HepG2 (cell line): Measurements from ENCODE around the gene SLC2A5. TPM values are rescaled to one million over a fixed set of nuclear protein-coding genes. Genes with fewer than 3 reads are reported as not detected.
A peak's percentile ranks its signal among the peaks of the same experiment; 100 is the strongest.

ENCODE experiments used
- ATAC-seq: fragments of 200-7000 bp; cut with Tn5 transposase; 3 replicates; pipeline ENCODE4 v1.9.1; 2020; ENCODE audit warnings: mild to moderate bottlenecking, moderate library complexity
- BruUV-seq: library from RNA; stranded (reverse); fragments of 400-500 nt; replicated peaks from 2 replicates; lab custom pipeline; 2021; lab: Mats Ljungman, UMichigan
- CTCF ChIA-PET: fragments of 300-600 bp; formaldehyde crosslinking; extraction: SDS; loops from one replicate; lab custom pipeline; 2021; ENCODE audit warnings: low total read pairs, inconsistent platforms, low intra/inter-chr PET ratio; lab: Yijun Ruan, JAX
- POLR2A ChIA-PET: fragments of 350-600 bp; sonication (Branson Sonifier 250); formaldehyde crosslinking; loops from one replicate; lab custom pipeline; 2020; ENCODE audit warnings: antibody characterized with exemption, inconsistent platforms; lab: Yijun Ruan, JAX
- DNase-seq: peaks from one replicate; pipeline ENCODE4 v3.0.0-alpha.2; 2015; ENCODE audit warnings: low spot score
- FAIRE-seq: peaks from 3 replicates; lab custom pipeline; 2011; peaks lifted over from hg19 to GRCh38; lab: Jason Lieb, UNC
- H2AFZ ChIP-seq: one replicate; pipeline ENCODE4 v1.6.1; 2011; ENCODE audit warnings: low read length, inconsistent platforms
- H3K27ac ChIP-seq: fragments of 300-600 bp; 3 replicates; pipeline ENCODE4 v1.8.0; 2011; ENCODE audit warnings: mixed run types, mild to moderate bottlenecking, mixed read lengths, low read length, inconsistent platforms; ENCODE audit not compliant: insufficient read depth; ENCODE audit errors: extremely low read length
- H3K27me3 ChIP-seq, 2 experiments: fragments of 200-600 bp in 1 of 2; 2 replicates in 1 of 2; 3 replicates in 1 of 2; pipeline versions ENCODE4 v1.6.0 to v1.8.0; 2011; ENCODE audit warnings: low read length in 2 of 2, mild to moderate bottlenecking in 2 of 2, moderate library complexity in 2 of 2, inconsistent platforms in 1 of 2; ENCODE audit not compliant: insufficient read depth in 2 of 2, control insufficient read depth in 1 of 2
- H3K36me3 ChIP-seq, 2 experiments: fragments of 200-600 bp in 1 of 2; replicated peaks in 1 of 2; 2 replicates in 1 of 2; 3 replicates in 1 of 2; pipeline versions ENCODE4 v1.5.1 to v1.8.0; 2011; ENCODE audit warnings: low read length in 2 of 2, inconsistent platforms in 1 of 2; ENCODE audit not compliant: insufficient read depth in 2 of 2, control insufficient read depth in 1 of 2
- H3K4me1 ChIP-seq: 2 replicates; pipeline ENCODE4 v1.5.1; 2012; ENCODE audit warnings: low read length, inconsistent platforms; ENCODE audit not compliant: insufficient read depth
- H3K4me2 ChIP-seq: 2 replicates; pipeline ENCODE4 v1.6.0; 2011; ENCODE audit warnings: low read depth, low read length, inconsistent platforms
- H3K4me3 ChIP-seq, 3 experiments: fragments of 200-600 bp in 1 of 3; sonication (generic), shearing (Covaris generic) in 1 of 3; replicated peaks in 1 of 3; 2 replicates each; pipeline ENCODE4 v1.5.1; 2011 to 2016; ENCODE audit warnings: low read length in 3 of 3, inconsistent platforms in 2 of 3, low read depth in 2 of 3, mild to moderate bottlenecking in 2 of 3, control low read depth in 1 of 3, mixed read lengths in 1 of 3; ENCODE audit not compliant: insufficient read depth in 1 of 3
- H3K79me2 ChIP-seq: one replicate; pipeline ENCODE4 v1.6.1; 2011; ENCODE audit warnings: low read length, inconsistent platforms; ENCODE audit not compliant: insufficient read depth
- H3K9ac ChIP-seq: 2 replicates; pipeline ENCODE4 v1.6.0; 2011; ENCODE audit warnings: mild to moderate bottlenecking, low read depth, low read length, inconsistent platforms; ENCODE audit not compliant: insufficient read depth
- H3K9me3 ChIP-seq: 2 replicates; pipeline ENCODE4 v1.5.1; 2012; ENCODE audit warnings: mild to moderate bottlenecking, low read length
- H4K20me1 ChIP-seq: 2 replicates; pipeline ENCODE4 v1.6.0; 2011; ENCODE audit warnings: inconsistent platforms, mild to moderate bottlenecking, low read length, moderate library complexity; ENCODE audit not compliant: insufficient read depth
- CBX5 ChIP-seq: sonication (generic); formaldehyde crosslinking; IDR thresholded peaks from 2 replicates; pipeline ENCODE4 v1.4.0; 2020; ENCODE audit warnings: missing genetic modification reagents, borderline replicate concordance
- CREB1 ChIP-seq, 2 experiments: fragments of 450-650 bp in 1 of 2; IDR thresholded peaks; 2 replicates each; pipeline ENCODE4 v1.6.1; 2016 to 2017; ENCODE audit warnings: control low read depth in 1 of 2, mild to moderate bottlenecking in 1 of 2, missing compliant biosample characterization in 1 of 2, missing genetic modification characterization in 1 of 2
- GATAD1 ChIP-seq: IDR thresholded peaks from 2 replicates; pipeline ENCODE4 v1.6.1; 2016; ENCODE audit warnings: missing genetic modification reagents, missing compliant biosample characterization
- HMG20B ChIP-seq: conservative IDR thresholded peaks from 2 replicates; pipeline ENCODE4 v1.6.1; 2016; ENCODE audit warnings: missing genetic modification reagents, missing compliant biosample characterization
- KLF6 ChIP-seq: IDR thresholded peaks from 2 replicates; pipeline ENCODE4 v1.8.0; 2016; ENCODE audit warnings: missing biosample characterization, missing genetic modification reagents
- ZNF263 ChIP-seq: sonication (generic); formaldehyde crosslinking; IDR thresholded peaks from 2 replicates; pipeline ENCODE4 v1.4.0; 2020; ENCODE audit warnings: missing genetic modification reagents
- ZNF569 ChIP-seq: sonication (generic); formaldehyde crosslinking; IDR thresholded peaks from 2 replicates; pipeline ENCODE4 v1.5.0; 2020; ENCODE audit warnings: mild to moderate bottlenecking, missing genetic modification reagents, moderate library complexity, borderline replicate concordance
- ZNF747 ChIP-seq: sonication (generic); formaldehyde crosslinking; IDR thresholded peaks from 2 replicates; pipeline ENCODE4 v1.8.1; 2023; ENCODE audit warnings: missing genetic modification reagents, mild to moderate bottlenecking, borderline replicate concordance
- ZNF775 ChIP-seq: sonication (generic); formaldehyde crosslinking; IDR thresholded peaks from 2 replicates; pipeline ENCODE4 v1.4.0; 2020; ENCODE audit warnings: missing genetic modification reagents, mild to moderate bottlenecking, moderate library complexity, borderline replicate concordance
- WGBS: methylation state at CpG from one replicate; pipeline ENCODE4 v1.1.6; 2017; ENCODE audit warnings: low lambda C conversion rate; 5-methylcytosine and 5-hydroxymethylcytosine counted together
- in situ Hi-C: cut with HindIII; loops from 2 replicates; pipeline ENCODE4 v1.10.0; 2017; ENCODE audit warnings: low pct_unique_long_range_greater_than_20kb; ENCODE audit not compliant: extremely low pct_ligation_motif_present
- intact Hi-C: fragments of 100-400 bp; cut with micrococcal nuclease; formaldehyde crosslinking; loops from one replicate; pipeline ENCODE4 v1.10.0; 2022; ENCODE audit not compliant: unreplicated experiment
- polyA plus RNA-seq, 8 experiments: library from polyadenylated mRNA; depleted of rRNA in 3 of 8; stranded (reverse) in 7 of 8; unstranded in 1 of 8; fragments of >200 nt; fragmentation: Illumina TruSeq in 4 of 8; extraction: Trizol in 4 of 8; gene quantifications; 2 replicates each; pipeline versions ENCODE4 v1.2.1 to v1.2.3, GENCODE V29; 2011 to 2016; ENCODE audit warnings: low read depth in 4 of 8, missing spikeins in 1 of 8, mixed read lengths in 1 of 8; ENCODE audit not compliant: insufficient read depth in 1 of 8
- total RNA-seq, 5 experiments: library from RNA; depleted of rRNA; stranded (reverse); fragments of >200 nt; fragmentation: Illumina TruSeq; extraction: Trizol; gene quantifications; 2 replicates each; pipeline ENCODE4 v1.2.3, GENCODE V29; 2016; ENCODE audit warnings: low read depth in 1 of 5
- TF ChIP-seq, protein P1 (sequence below): sonication (generic); formaldehyde crosslinking; IDR thresholded peaks from 2 replicates; pipeline ENCODE4 v1.4.0; 2020; ENCODE audit warnings: missing genetic modification reagents, borderline replicate concordance
- TF ChIP-seq, protein P2 (sequence below): sonication (generic); formaldehyde crosslinking; IDR thresholded peaks from 2 replicates; pipeline ENCODE4 v1.9.0; 2021; ENCODE audit warnings: missing genetic modification reagents, borderline replicate concordance

The SLC2A5 gene
- total and polyA plus RNA-seq, 2 of the 13 experiments (the other 11 are each of a cell fraction or from before 2014, with no cell fraction given), result 0.04 to 0.54 TPM

DNA sequence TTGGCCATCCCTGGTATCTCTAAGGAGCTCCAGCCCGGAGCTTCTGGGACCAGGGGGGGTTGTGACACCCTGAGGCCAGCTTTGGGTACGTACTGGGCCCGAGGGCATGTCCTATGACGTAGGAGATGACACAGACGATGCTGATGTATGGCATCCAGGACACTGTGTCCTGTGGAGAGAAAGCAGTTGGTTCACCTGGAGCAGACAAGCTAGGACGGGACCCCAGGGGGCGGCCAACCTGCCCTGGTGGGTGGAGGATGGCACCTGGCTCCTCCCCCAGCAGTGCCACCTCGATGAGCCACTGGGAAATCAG lies 31.1 kb downstream of the SLC2A5 start:
- no peak overlapping the region for H2AFZ ChIP-seq
- no peak overlapping the region for H3K9ac ChIP-seq
- ChIA-PET POLR2A (no interaction called here), CTCF (no interaction called here)
- H4K20me1 ChIP-seq, result no peaks in the 10 kb centered on the region
- no peaks in the 10 kb centered on the region for H3K4me1 ChIP-seq
- DNase-seq, result no peak
- no peak for FAIRE-seq
- no TSS peak for BruUV-seq
- H3K36me3 ChIP-seq, result no peaks in the 10 kb centered on the region
- intact Hi-C loops (no loop called here), in situ Hi-C loops (no loop called here)
- H3K79me2 ChIP-seq, result no peaks in the 10 kb centered on the region
- 0% methylated on average over 1 of the region's 8 CpGs for WGBS
- no peak overlapping the region for H3K4me2 ChIP-seq
- no peak overlapping the region for H3K27ac ChIP-seq
- peaks cover 1 to 17% of the 10 kb centered on the region in 2 experiments; a peak in 4 of 5 replicates for H3K27me3 ChIP-seq
- no peak overlapping the region for H3K4me3 ChIP-seq
- no peak for ATAC-seq
- H3K9me3 ChIP-seq, result no peaks in the 10 kb centered on the region
- TF ChIP-seq KLF6, result no peak
- TF ChIP-seq CREB1 (IDR thresholded peaks at IDR 0.05), result peak; percentile 61
- TF ChIP-seq CREB1 (CRISPR knock-in tag; IDR thresholded peaks at IDR 0.05), result no peak

DNA sequence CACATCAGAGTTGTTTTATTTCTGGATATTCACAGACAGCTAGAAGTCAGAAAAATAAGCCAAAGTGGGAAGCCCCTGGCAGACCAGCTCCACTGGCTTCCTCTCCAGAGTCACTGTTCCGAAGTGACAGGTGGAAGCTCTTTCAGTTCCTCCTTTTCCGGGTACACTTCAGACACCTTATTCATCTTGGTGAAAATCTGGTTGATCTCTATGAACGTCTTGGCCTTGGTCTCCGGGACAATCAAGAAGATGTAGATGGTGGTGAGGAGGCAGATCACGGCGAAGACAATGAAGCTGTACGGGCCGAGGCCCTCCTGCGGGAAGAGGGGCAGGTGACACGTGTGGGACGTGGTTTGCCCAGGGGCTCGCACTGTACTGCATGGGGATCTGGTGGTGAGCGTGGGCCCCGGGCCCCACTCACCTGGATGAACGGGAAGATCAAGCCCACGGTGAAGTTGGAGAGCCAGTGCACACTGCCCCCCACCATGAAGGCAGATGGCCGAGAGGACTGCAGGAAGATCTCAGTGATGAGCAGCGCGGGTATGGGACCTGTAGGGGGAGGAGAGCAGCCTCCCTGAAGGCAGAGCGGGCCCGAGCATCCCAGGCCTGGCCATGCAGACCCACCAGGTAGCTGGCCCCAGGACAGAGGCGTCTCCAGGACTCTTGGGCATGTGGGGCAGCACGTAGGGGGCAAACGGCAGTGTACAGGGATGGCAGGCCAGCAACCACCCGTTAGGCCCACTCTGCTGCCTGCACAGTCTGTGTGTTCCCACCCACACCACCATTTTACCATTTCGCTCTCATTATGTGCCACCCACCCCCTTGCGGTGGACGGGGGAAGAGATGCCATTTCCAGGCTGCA lies 31.7 kb downstream of the SLC2A5 start:
- Histone ChIP-seq H3K9ac (no peak overlapping the region), H3K4me1 (no peaks in the 10 kb centered on the region), H3K4me2 (no peak overlapping the region), H3K79me2 (no peaks in the 10 kb centered on the region), H2AFZ (no peak overlapping the region), H4K20me1 (no peaks in the 10 kb centered on the region), H3K27me3 (peaks cover 1 to 17% of the 10 kb centered on the region in 2 experiments; a peak in 4 of 5 replicates), H3K9me3 (no peaks in the 10 kb centered on the region), H3K36me3 (no peaks in the 10 kb centered on the region), H3K4me3 (no peak overlapping the region), H3K27ac (no peak overlapping the region)
- FAIRE-seq (no peak), ATAC-seq (peak; percentile 26; the same call in 2 of the 3 replicates), DNase-seq (no peak)
- POLR2A ChIA-PET, result no interaction called here
- WGBS, result 53% methylated on average over 16 of the region's 28 CpGs
- TF ChIP-seq ZNF747 (CRISPR knock-in tag) (no peak), CBX5 (CRISPR knock-in tag) (no peak), ZNF263 (no peak), ZNF569 (CRISPR knock-in tag) (no peak), GATAD1 (CRISPR knock-in tag) (no peak), HMG20B (CRISPR knock-in tag) (no peak), ZNF775 (CRISPR knock-in tag) (no peak)
- TF ChIP-seq, protein P1, sequence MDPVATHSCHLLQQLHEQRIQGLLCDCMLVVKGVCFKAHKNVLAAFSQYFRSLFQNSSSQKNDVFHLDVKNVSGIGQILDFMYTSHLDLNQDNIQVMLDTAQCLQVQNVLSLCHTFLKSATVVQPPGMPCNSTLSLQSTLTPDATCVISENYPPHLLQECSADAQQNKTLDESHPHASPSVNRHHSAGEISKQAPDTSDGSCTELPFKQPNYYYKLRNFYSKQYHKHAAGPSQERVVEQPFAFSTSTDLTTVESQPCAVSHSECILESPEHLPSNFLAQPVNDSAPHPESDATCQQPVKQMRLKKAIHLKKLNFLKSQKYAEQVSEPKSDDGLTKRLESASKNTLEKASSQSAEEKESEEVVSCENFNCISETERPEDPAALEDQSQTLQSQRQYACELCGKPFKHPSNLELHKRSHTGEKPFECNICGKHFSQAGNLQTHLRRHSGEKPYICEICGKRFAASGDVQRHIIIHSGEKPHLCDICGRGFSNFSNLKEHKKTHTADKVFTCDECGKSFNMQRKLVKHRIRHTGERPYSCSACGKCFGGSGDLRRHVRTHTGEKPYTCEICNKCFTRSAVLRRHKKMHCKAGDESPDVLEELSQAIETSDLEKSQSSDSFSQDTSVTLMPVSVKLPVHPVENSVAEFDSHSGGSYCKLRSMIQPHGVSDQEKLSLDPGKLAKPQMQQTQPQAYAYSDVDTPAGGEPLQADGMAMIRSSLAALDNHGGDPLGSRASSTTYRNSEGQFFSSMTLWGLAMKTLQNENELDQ (CRISPR knock-in tag), result no peak
- TF ChIP-seq, protein P2, sequence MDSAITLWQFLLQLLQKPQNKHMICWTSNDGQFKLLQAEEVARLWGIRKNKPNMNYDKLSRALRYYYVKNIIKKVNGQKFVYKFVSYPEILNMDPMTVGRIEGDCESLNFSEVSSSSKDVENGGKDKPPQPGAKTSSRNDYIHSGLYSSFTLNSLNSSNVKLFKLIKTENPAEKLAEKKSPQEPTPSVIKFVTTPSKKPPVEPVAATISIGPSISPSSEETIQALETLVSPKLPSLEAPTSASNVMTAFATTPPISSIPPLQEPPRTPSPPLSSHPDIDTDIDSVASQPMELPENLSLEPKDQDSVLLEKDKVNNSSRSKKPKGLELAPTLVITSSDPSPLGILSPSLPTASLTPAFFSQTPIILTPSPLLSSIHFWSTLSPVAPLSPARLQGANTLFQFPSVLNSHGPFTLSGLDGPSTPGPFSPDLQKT (CRISPR knock-in tag), result no peak
- intact Hi-C loops (no loop called here), in situ Hi-C loops (no loop called here)
- CTCF ChIA-PET, result no interaction called here
- no TSS peak for BruUV-seq
